ENCODE results near the gene OTOR.

- no peak for TF ChIP-seq CTCF (IDR thresholded peaks at IDR 0.05; ENCODE audit: low read length)
- TF ChIP-seq EZH2phosphoT487 (IDR thresholded peaks at IDR 0.05; ENCODE audit: low read length) = no peak
- TF ChIP-seq EZH2 (optimal IDR thresholded peaks at IDR 0.05; ENCODE audit: low read depth, low read length) = no peak
Measured at GRCh38 chr20:16771213-16771612, 23.1 kb downstream of the OTOR start.

Data from MM.1S (cell line).